WTC11 (cell line): ENCODE data around the gene GLI1.

Experiments used
- ATF1 ChIP-seq: sonication (generic); formaldehyde crosslinking; IDR thresholded peaks from 2 replicates; pipeline ENCODE4 v1.8.1; 2023; ENCODE audit warnings: mild to moderate bottlenecking, moderate library complexity, missing genetic modification reagents
- ATF2 ChIP-seq: sonication (generic); formaldehyde crosslinking; IDR thresholded peaks from 2 replicates; pipeline ENCODE4 v1.8.1; 2022; ENCODE audit warnings: low read depth, missing genetic modification reagents, borderline replicate concordance
- ATF3 ChIP-seq: sonication (generic); formaldehyde crosslinking; conservative IDR thresholded peaks from 2 replicates; pipeline ENCODE4 v1.8.1; 2022; ENCODE audit warnings: mild to moderate bottlenecking, missing genetic modification reagents
- CTCF ChIP-seq: fragments of 200-600 bp; IDR thresholded peaks from 2 replicates; pipeline ENCODE4 v1.8.0; 2022; ENCODE audit warnings: antibody characterized with exemption
- E2F5 ChIP-seq: sonication (generic); formaldehyde crosslinking; IDR thresholded peaks from 2 replicates; pipeline ENCODE4 v1.8.1; 2022; ENCODE audit warnings: mild to moderate bottlenecking, moderate library complexity, missing genetic modification reagents
- ETV6 ChIP-seq: sonication (generic); formaldehyde crosslinking; IDR thresholded peaks from 2 replicates; pipeline ENCODE4 v1.8.1; 2022; ENCODE audit warnings: mild to moderate bottlenecking, missing genetic modification reagents
- HMGA2 ChIP-seq: fragments of 250-450 bp; sonication (Bioruptor Pico); IDR thresholded peaks from 2 replicates; pipeline ENCODE4 v1.4.0; 2021; ENCODE audit warnings: mild to moderate bottlenecking, moderate library complexity
- HMGXB4 ChIP-seq: sonication (generic); formaldehyde crosslinking; IDR thresholded peaks from 2 replicates; pipeline ENCODE4 v1.8.1; 2023; ENCODE audit warnings: mild to moderate bottlenecking, moderate library complexity, missing genetic modification reagents
- JUN ChIP-seq: sonication (generic); formaldehyde crosslinking; IDR thresholded peaks from 2 replicates; pipeline ENCODE4 v1.8.0; 2023; ENCODE audit warnings: mild to moderate bottlenecking, missing genetic modification reagents
- MYBL2 ChIP-seq: sonication (generic); formaldehyde crosslinking; IDR thresholded peaks from 2 replicates; pipeline ENCODE4 v1.8.1; 2023; ENCODE audit warnings: mild to moderate bottlenecking, moderate library complexity, missing genetic modification reagents
- NFYB ChIP-seq: sonication (generic); formaldehyde crosslinking; conservative IDR thresholded peaks from 2 replicates; pipeline ENCODE4 v1.8.0; 2022; ENCODE audit warnings: low read depth, missing genetic modification reagents
- SP1 ChIP-seq: sonication (generic); formaldehyde crosslinking; conservative IDR thresholded peaks from 2 replicates; pipeline ENCODE4 v1.8.1; 2022; ENCODE audit warnings: missing genetic modification reagents
- ZNF416 ChIP-seq: fragments of 250-450 bp; sonication (Bioruptor Pico); IDR thresholded peaks from 2 replicates; pipeline ENCODE4 v1.9.0; 2021; ENCODE audit warnings: mild to moderate bottlenecking, inconsistent platforms
- ZNF512 ChIP-seq: sonication (generic); formaldehyde crosslinking; IDR thresholded peaks from 2 replicates; pipeline ENCODE4 v1.8.1; 2022; ENCODE audit warnings: missing genetic modification reagents, borderline replicate concordance

- no peak for TF ChIP-seq ZNF512 (CRISPR knock-in tag)
- TF ChIP-seq HMGA2: no peak
- no peak for TF ChIP-seq CTCF
- no peak for TF ChIP-seq ATF3 (CRISPR knock-in tag)
- TF ChIP-seq JUN: no peak
- no peak for TF ChIP-seq HMGXB4 (CRISPR knock-in tag)
- TF ChIP-seq SP1 (CRISPR knock-in tag): no peak
- TF ChIP-seq ATF1 (CRISPR knock-in tag): no peak
- no peak for TF ChIP-seq MYBL2 (CRISPR knock-in tag)
- no peak for TF ChIP-seq NFYB (CRISPR knock-in tag)
- TF ChIP-seq ATF2 (CRISPR knock-in tag): no peak
- no peak for TF ChIP-seq ZNF416 (CRISPR knock-in tag)
- TF ChIP-seq E2F5 (CRISPR knock-in tag): no peak
- no peak for TF ChIP-seq ETV6 (CRISPR knock-in tag)
Observed at GRCh38 chr12:57469296-57470164, 9.9 kb downstream of the GLI1 start.
